Measurements from ENCODE around the gene ARHGAP29.

DNA sequence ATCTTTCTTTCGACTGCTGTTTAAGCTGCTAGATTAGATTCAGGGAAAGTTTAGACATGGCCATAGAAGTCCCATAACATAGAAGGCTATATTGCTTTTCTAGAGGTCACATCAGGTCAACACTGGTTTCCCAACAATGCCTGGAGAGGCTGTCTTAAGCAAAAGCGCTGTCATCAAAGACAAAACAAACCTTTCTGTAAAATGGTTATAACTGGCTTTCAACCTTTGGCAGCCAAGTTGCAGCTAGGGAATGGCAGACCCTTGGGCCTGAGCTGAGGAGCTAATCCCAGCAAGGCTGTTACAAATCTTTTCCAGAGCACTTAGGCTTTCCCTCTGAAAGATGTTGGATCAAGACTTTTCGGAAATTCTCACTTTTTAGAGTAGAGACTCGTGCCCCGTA is 105.3 kb downstream of the ARHGAP29 start:
- TF ChIP-seq POLR2A (IDR thresholded peaks at IDR 0.05): no peak
- TF ChIP-seq, protein P1, sequence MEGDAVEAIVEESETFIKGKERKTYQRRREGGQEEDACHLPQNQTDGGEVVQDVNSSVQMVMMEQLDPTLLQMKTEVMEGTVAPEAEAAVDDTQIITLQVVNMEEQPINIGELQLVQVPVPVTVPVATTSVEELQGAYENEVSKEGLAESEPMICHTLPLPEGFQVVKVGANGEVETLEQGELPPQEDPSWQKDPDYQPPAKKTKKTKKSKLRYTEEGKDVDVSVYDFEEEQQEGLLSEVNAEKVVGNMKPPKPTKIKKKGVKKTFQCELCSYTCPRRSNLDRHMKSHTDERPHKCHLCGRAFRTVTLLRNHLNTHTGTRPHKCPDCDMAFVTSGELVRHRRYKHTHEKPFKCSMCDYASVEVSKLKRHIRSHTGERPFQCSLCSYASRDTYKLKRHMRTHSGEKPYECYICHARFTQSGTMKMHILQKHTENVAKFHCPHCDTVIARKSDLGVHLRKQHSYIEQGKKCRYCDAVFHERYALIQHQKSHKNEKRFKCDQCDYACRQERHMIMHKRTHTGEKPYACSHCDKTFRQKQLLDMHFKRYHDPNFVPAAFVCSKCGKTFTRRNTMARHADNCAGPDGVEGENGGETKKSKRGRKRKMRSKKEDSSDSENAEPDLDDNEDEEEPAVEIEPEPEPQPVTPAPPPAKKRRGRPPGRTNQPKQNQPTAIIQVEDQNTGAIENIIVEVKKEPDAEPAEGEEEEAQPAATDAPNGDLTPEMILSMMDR (IDR thresholded peaks at IDR 0.05): no peak

Data from Peyer's patch (tissue), 4 donors.